Uterus (tissue), 2 donors: ENCODE results near the gene PDPR.
"Not testable (repeated sequence)": the region's sequence is repeated elsewhere in the genome, so short reads cannot be mapped to it uniquely, and the experiment has no call there.

Experiments used
- POLR2A ChIP-seq, 2 donors: fragments of 450-650 bp; IDR thresholded peaks; one replicate each; pipeline ENCODE4 v1.6.1; 2016; ENCODE audit warnings: antibody characterized with exemption in 2 of 2, mild to moderate bottlenecking in 1 of 2, moderate library complexity in 1 of 2
- TF ChIP-seq, protein P1 (sequence below), 4 experiments: fragments of 200-600 bp in 2 of 4; fragments of 450-650 bp in 2 of 4; sonication (generic) in 2 of 4; IDR thresholded peaks; one replicate each; pipeline ENCODE4 v1.5.1; 2016 to 2019; ENCODE audit warnings: antibody characterized with exemption in 4 of 4, mild to moderate bottlenecking in 2 of 4, moderate library complexity in 1 of 4

DNA sequence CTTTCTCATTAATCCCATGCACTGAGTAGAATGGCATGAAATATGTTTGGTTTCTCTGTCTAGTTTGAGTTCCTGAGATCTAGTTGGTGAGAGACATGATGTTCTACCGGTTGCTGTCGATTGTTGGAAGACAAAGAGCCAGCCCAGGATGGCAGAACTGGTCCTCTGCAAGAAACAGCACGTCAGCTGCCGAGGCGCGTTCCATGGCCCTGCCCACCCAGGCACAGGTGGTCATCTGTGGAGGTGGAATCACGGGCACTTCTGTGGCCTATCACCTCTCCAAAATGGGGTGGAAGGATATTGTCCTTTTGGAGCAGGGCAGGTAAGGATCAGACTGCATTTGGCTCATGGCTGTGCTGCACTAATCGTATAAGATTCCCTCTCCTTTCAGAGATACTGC lies 6.3 kb downstream of the PDPR start:
- TF ChIP-seq, protein P1, sequence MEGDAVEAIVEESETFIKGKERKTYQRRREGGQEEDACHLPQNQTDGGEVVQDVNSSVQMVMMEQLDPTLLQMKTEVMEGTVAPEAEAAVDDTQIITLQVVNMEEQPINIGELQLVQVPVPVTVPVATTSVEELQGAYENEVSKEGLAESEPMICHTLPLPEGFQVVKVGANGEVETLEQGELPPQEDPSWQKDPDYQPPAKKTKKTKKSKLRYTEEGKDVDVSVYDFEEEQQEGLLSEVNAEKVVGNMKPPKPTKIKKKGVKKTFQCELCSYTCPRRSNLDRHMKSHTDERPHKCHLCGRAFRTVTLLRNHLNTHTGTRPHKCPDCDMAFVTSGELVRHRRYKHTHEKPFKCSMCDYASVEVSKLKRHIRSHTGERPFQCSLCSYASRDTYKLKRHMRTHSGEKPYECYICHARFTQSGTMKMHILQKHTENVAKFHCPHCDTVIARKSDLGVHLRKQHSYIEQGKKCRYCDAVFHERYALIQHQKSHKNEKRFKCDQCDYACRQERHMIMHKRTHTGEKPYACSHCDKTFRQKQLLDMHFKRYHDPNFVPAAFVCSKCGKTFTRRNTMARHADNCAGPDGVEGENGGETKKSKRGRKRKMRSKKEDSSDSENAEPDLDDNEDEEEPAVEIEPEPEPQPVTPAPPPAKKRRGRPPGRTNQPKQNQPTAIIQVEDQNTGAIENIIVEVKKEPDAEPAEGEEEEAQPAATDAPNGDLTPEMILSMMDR (IDR thresholded peaks at IDR 0.05), result not testable (repeated sequence)
- not testable (repeated sequence) for TF ChIP-seq POLR2A (IDR thresholded peaks at IDR 0.05)
